H9 (cell line): ENCODE results near the gene CCM2. TPM values are rescaled to one million over a fixed set of nuclear protein-coding genes. Genes with fewer than 3 reads are reported as not detected.

Experiments
- DNase-seq: peaks from one replicate; pipeline ENCODE4 v3.0.0-alpha.2; 2017
- H2AFZ ChIP-seq: one replicate; pipeline ENCODE4 v1.6.1; 2013; ENCODE audit warnings: mild to moderate bottlenecking, low read length, control low read depth, moderate library complexity
- H2AK5ac ChIP-seq: 2 replicates; pipeline ENCODE4 v1.6.1; 2013; ENCODE audit warnings: low read length, control low read depth, mixed read lengths; ENCODE audit not compliant: insufficient read length
- H2BK120ac ChIP-seq: one replicate; pipeline ENCODE4 v1.6.1; 2013; ENCODE audit warnings: low read depth, mild to moderate bottlenecking, low read length, control low read depth, inconsistent platforms; ENCODE audit not compliant: poor library complexity, severe bottlenecking
- H2BK12ac ChIP-seq: 2 replicates; pipeline ENCODE4 v1.6.1; 2013; ENCODE audit warnings: low read length, control low read depth, mixed read lengths, low read depth; ENCODE audit not compliant: insufficient read length
- H2BK15ac ChIP-seq: 2 replicates; pipeline ENCODE4 v1.6.1; 2013; ENCODE audit warnings: low read depth, low read length, control low read depth
- H2BK20ac ChIP-seq: one replicate; pipeline ENCODE4 v1.6.1; 2013; ENCODE audit warnings: low read depth, mild to moderate bottlenecking, low read length, control low read depth, inconsistent platforms; ENCODE audit not compliant: poor library complexity, severe bottlenecking
- H2BK5ac ChIP-seq: 2 replicates; pipeline ENCODE4 v1.6.1; 2013; ENCODE audit warnings: low read length, control low read depth, mixed read lengths; ENCODE audit not compliant: insufficient read length
- H3K14ac ChIP-seq: 2 replicates; pipeline ENCODE4 v1.6.1; 2013; ENCODE audit warnings: low read length, control low read depth; ENCODE audit not compliant: insufficient read depth
- H3K18ac ChIP-seq: 2 replicates; pipeline ENCODE4 v1.6.1; 2013; ENCODE audit warnings: low read depth, mild to moderate bottlenecking, mixed read lengths, low read length, control low read depth; ENCODE audit not compliant: insufficient read length
- H3K23ac ChIP-seq: 2 replicates; pipeline ENCODE4 v1.6.1; 2013; ENCODE audit warnings: low read length, control low read depth, mixed read lengths, low read depth; ENCODE audit not compliant: insufficient read length
- H3K23me2 ChIP-seq: 2 replicates; pipeline ENCODE4 v1.6.1; 2013; ENCODE audit warnings: low read depth, mild to moderate bottlenecking, mixed read lengths, low read length, control low read depth; ENCODE audit not compliant: insufficient read length, poor library complexity, severe bottlenecking
- H3K27ac ChIP-seq: 2 replicates; pipeline ENCODE4 v1.5.1; 2013; ENCODE audit warnings: low read length, control low read depth, mixed read lengths, low read depth; ENCODE audit not compliant: insufficient read length
- H3K27me3 ChIP-seq: 2 replicates; pipeline ENCODE4 v1.6.1; 2013; ENCODE audit warnings: low read length, control low read depth, inconsistent platforms; ENCODE audit not compliant: insufficient read depth
- H3K4ac ChIP-seq: 2 replicates; pipeline ENCODE4 v1.6.1; 2013; ENCODE audit warnings: low read depth, mild to moderate bottlenecking, control low read depth, inconsistent platforms, low read length, moderate library complexity
- H3K4me1 ChIP-seq: 2 replicates; pipeline ENCODE4 v1.6.1; 2013; ENCODE audit warnings: low read length, control low read depth, inconsistent platforms; ENCODE audit not compliant: insufficient read depth
- H3K4me2 ChIP-seq: 2 replicates; pipeline ENCODE4 v1.6.1; 2013; ENCODE audit warnings: low read length, control low read depth, mixed read lengths; ENCODE audit not compliant: insufficient read length, insufficient read depth
- H3K56ac ChIP-seq: 2 replicates; pipeline ENCODE4 v1.6.1; 2013; ENCODE audit warnings: low read depth, mild to moderate bottlenecking, mixed read lengths, low read length, control low read depth; ENCODE audit not compliant: insufficient read length
- H3K79me1 ChIP-seq: 2 replicates; pipeline ENCODE4 v1.6.1; 2013; ENCODE audit warnings: low read depth, mild to moderate bottlenecking, moderate library complexity, low read length, control low read depth, inconsistent platforms; ENCODE audit not compliant: insufficient read depth, poor library complexity, severe bottlenecking
- H3K79me2 ChIP-seq: 2 replicates; pipeline ENCODE4 v1.6.1; 2013; ENCODE audit warnings: low read length, control low read depth, inconsistent platforms; ENCODE audit not compliant: insufficient read depth
- H3K9ac ChIP-seq: 2 replicates; pipeline ENCODE4 v1.6.1; 2013; ENCODE audit warnings: low read length, control low read depth, mixed read lengths; ENCODE audit not compliant: insufficient read length; ENCODE audit errors: extremely low read depth
- H3K9me3 ChIP-seq: one replicate; pipeline ENCODE4 v1.6.1; 2013; ENCODE audit warnings: low read depth, low read length, inconsistent platforms; ENCODE audit not compliant: control insufficient read depth
- H3T11ph ChIP-seq: one replicate; pipeline ENCODE4 v1.6.1; 2013; ENCODE audit warnings: mild to moderate bottlenecking, low read length, control low read depth, inconsistent platforms
- H4K20me1 ChIP-seq: one replicate; pipeline ENCODE4 v1.6.1; 2013; ENCODE audit not compliant: control insufficient read depth, insufficient read length, insufficient read depth
- H4K5ac ChIP-seq: 2 replicates; pipeline ENCODE4 v1.6.1; 2013; ENCODE audit warnings: low read depth, mild to moderate bottlenecking, mixed read lengths, low read length, control low read depth; ENCODE audit not compliant: insufficient read length
- H4K8ac ChIP-seq: replicated peaks from 2 replicates; pipeline ENCODE4 v1.6.1; 2013; ENCODE audit warnings: low read length, control low read depth, mixed read lengths, low read depth; ENCODE audit not compliant: insufficient read length
- H4K91ac ChIP-seq: 2 replicates; pipeline ENCODE4 v1.6.1; 2013; ENCODE audit warnings: low read depth, mild to moderate bottlenecking, moderate library complexity, mixed read lengths, low read length, control low read depth; ENCODE audit not compliant: insufficient read length
- H3K27ac Mint-ChIP-seq, 3 experiments: 2 replicates in 2 of 3; 3 replicates in 1 of 3; pipeline ENCODE4 v1.8.0; 2020 to 2021; ENCODE audit warnings: mixed read lengths in 3 of 3, mild to moderate bottlenecking in 1 of 3, moderate library complexity in 1 of 3
- H3K27me3 Mint-ChIP-seq: 2 replicates; pipeline ENCODE4 v1.8.0; 2021; ENCODE audit warnings: low read depth, mild to moderate bottlenecking, moderate library complexity, mixed read lengths
- H3K36me3 Mint-ChIP-seq, 3 experiments: 2 replicates in 2 of 3; 3 replicates in 1 of 3; pipeline ENCODE4 v1.8.0; 2020 to 2021; ENCODE audit warnings: low read depth in 3 of 3, mixed read lengths in 3 of 3; ENCODE audit not compliant: insufficient read depth in 1 of 3
- H3K4me1 Mint-ChIP-seq, 2 experiments: 2 replicates each; pipeline ENCODE4 v1.8.0; 2020; ENCODE audit warnings: mixed read lengths in 2 of 2
- H3K4me3 Mint-ChIP-seq, 2 experiments: 2 replicates in 1 of 2; 3 replicates in 1 of 2; pipeline ENCODE4 v1.8.0; 2020 to 2021; ENCODE audit warnings: mild to moderate bottlenecking in 2 of 2, mixed read lengths in 2 of 2, moderate library complexity in 1 of 2
- H3K9me3 Mint-ChIP-seq, 2 experiments: 2 replicates in 1 of 2; 3 replicates in 1 of 2; pipeline ENCODE4 v1.8.0; 2020; ENCODE audit warnings: mild to moderate bottlenecking in 2 of 2, mixed read lengths in 2 of 2, moderate library complexity in 1 of 2
- CTCF ChIP-seq: fragments of 200-600 bp; sonication (generic); conservative IDR thresholded peaks from 3 replicates; pipeline ENCODE4 v1.8.0; 2021; ENCODE audit warnings: antibody characterized with exemption, mild to moderate bottlenecking
- WGBS: extraction: QIAGEN DNeasy Blood & Tissue Kit; methylation state at CpG from one replicate; pipeline ENCODE4 v1.1.7; 2013; ENCODE audit warnings: missing lambda C conversion rate, low lambda C conversion rate, mixed read lengths; ENCODE audit not compliant: insufficient read length; ENCODE audit errors: extremely low coverage; 5-methylcytosine and 5-hydroxymethylcytosine counted together
- total RNA-seq: library from RNA; stranded (reverse); gene quantifications from 2 replicates; pipeline ENCODE4 v1.2.1, GENCODE V29; 2021

CCM2 gene
- total RNA-seq, 1 experiment from 2014 or later = 30.4 TPM

GRCh38 chr7:44966731-44967538 is 33.1 kb upstream of the CCM2 start:
- H2AK5ac ChIP-seq = no peak overlapping the region
- no peaks in the 10 kb centered on the region for H3K79me1 ChIP-seq
- no peaks in the 10 kb centered on the region for H4K20me1 ChIP-seq
- no peak overlapping the region for H3K27ac ChIP-seq
- no peaks in the 10 kb centered on the region for H3K79me2 ChIP-seq
- H3K4me2 ChIP-seq = no peak overlapping the region
- H3K4me1 ChIP-seq = no peaks in the 10 kb centered on the region
- H3K9ac ChIP-seq = no peak overlapping the region
- no peak overlapping the region for H4K8ac ChIP-seq
- Mint-ChIP-seq H3K4me1 (peaks cover 0 to 5% of the 10 kb centered on the region in 2 experiments; a peak in 3 of 4 replicates), H3K27me3 (peaks cover 16% of the 10 kb centered on the region), H3K27ac (peak overlapping the region in 1 of 3 experiments; percentile 48; a peak in 1 of 7 replicates), H3K36me3 (no peaks in the 10 kb centered on the region; a peak in 1 of 7 replicates), H3K4me3 (no peak overlapping the region), H3K9me3 (no peaks in the 10 kb centered on the region)
- no peak overlapping the region for H3K56ac ChIP-seq
- no peak overlapping the region for H4K91ac ChIP-seq
- H2AFZ ChIP-seq = no peak overlapping the region
- H3K27me3 ChIP-seq = no peaks in the 10 kb centered on the region; the same call in 1 of the 2 replicates
- no peak overlapping the region for H3K14ac ChIP-seq
- no peak overlapping the region for H2BK15ac ChIP-seq
- H3K23ac ChIP-seq = no peak overlapping the region
- no peaks in the 10 kb centered on the region for H3K9me3 ChIP-seq
- no peak overlapping the region for H3K18ac ChIP-seq
- H2BK5ac ChIP-seq = no peak overlapping the region
- no peak overlapping the region for H2BK120ac ChIP-seq
- H4K5ac ChIP-seq = no peak overlapping the region
- peak; percentile 24 for DNase-seq
- no peak overlapping the region for H2BK12ac ChIP-seq
- no peaks in the 10 kb centered on the region for H3K23me2 ChIP-seq
- no peak overlapping the region for H3K4ac ChIP-seq
- no CpG with 5 or more reads among the region's 9 CpGs for WGBS
- H3T11ph ChIP-seq = no peak overlapping the region
- no peak overlapping the region for H2BK20ac ChIP-seq
- TF ChIP-seq CTCF = no peak
